Measurements from ENCODE around the gene SOS1.

The SOS1 gene

DNA sequence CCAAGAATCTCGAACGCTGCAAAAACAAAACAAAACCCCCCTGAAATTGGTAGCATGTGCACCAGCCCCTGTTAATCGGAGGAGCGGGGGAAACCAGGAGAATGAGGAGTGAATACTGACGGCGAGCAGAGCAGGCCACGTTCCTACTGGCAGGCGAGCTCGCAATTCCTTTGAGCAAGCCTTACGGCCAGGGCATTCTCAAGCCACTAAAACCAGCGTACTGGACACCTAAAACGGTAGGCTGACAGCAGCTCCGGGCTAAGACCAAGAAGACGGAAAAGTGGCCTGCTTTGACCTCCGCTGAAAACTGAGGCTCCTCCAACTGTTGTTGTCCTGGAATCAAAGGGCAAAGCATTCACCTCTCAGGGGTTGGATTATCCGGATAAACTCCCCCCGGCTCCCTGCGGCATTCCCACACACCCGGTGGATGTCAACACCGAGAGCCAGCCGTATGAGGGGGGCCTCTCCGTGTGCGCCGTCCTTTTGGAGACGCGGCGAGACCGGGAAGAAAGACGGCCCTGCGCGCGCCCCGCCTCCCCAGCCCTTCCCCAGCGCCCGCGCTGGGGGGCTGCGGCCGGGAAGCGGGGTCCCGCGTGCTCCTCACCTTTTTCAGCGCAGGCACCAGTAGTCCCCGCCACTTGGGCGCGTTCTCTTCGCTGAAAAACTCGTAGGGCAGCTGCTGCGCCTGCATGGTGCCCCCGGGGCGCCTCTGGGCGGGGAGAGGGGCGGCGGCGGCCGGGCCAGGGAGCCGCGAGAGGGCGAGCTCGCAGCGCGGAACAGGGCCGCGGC, 925 bp downstream of the SOS1 start:
- Histone ChIP-seq H3K27ac (ENCODE audit: low read depth, low read length) (peak overlapping the region; percentile 49), H3K9me3 (ENCODE audit: control insufficient read depth, insufficient read depth, low read length) (no peaks in the 10 kb centered on the region), H3K9me2 (replicated peaks; ENCODE audit: control insufficient read depth, low read length) (no peaks in the 10 kb centered on the region), H3K36me3 (ENCODE audit: control insufficient read depth, low read length) (peaks cover 41% of the 10 kb centered on the region), H3K27me3 (ENCODE audit: control insufficient read depth, low read length) (no peaks in the 10 kb centered on the region), H3K4me2 (ENCODE audit: low read length) (peak overlapping the region; percentile 74), H3K4me3 (ENCODE audit: low read length) (peak overlapping the region; percentile 85), H4K20me1 (ENCODE audit: control insufficient read depth, insufficient read depth, low read depth, low read length) (peaks cover 10% of the 10 kb centered on the region; the same call in 1 of the 2 replicates), H3K4me1 (ENCODE audit: control insufficient read depth, low read length) (peaks cover 55% of the 10 kb centered on the region), H3F3A (ENCODE audit: control insufficient read depth, insufficient read depth) (peaks cover 7% of the 10 kb centered on the region), H3K79me2 (ENCODE audit: control insufficient read depth, low read length) (peaks cover 75% of the 10 kb centered on the region)
- TF ChIP-seq, protein P1, sequence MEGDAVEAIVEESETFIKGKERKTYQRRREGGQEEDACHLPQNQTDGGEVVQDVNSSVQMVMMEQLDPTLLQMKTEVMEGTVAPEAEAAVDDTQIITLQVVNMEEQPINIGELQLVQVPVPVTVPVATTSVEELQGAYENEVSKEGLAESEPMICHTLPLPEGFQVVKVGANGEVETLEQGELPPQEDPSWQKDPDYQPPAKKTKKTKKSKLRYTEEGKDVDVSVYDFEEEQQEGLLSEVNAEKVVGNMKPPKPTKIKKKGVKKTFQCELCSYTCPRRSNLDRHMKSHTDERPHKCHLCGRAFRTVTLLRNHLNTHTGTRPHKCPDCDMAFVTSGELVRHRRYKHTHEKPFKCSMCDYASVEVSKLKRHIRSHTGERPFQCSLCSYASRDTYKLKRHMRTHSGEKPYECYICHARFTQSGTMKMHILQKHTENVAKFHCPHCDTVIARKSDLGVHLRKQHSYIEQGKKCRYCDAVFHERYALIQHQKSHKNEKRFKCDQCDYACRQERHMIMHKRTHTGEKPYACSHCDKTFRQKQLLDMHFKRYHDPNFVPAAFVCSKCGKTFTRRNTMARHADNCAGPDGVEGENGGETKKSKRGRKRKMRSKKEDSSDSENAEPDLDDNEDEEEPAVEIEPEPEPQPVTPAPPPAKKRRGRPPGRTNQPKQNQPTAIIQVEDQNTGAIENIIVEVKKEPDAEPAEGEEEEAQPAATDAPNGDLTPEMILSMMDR (IDR thresholded peaks at IDR 0.05; ENCODE audit: low read depth, low read length, poor library complexity, severe bottlenecking): peak; percentile 35
- TF ChIP-seq EZH2phosphoT487 (IDR thresholded peaks at IDR 0.05; ENCODE audit: borderline replicate concordance, low read length): no peak

DNA sequence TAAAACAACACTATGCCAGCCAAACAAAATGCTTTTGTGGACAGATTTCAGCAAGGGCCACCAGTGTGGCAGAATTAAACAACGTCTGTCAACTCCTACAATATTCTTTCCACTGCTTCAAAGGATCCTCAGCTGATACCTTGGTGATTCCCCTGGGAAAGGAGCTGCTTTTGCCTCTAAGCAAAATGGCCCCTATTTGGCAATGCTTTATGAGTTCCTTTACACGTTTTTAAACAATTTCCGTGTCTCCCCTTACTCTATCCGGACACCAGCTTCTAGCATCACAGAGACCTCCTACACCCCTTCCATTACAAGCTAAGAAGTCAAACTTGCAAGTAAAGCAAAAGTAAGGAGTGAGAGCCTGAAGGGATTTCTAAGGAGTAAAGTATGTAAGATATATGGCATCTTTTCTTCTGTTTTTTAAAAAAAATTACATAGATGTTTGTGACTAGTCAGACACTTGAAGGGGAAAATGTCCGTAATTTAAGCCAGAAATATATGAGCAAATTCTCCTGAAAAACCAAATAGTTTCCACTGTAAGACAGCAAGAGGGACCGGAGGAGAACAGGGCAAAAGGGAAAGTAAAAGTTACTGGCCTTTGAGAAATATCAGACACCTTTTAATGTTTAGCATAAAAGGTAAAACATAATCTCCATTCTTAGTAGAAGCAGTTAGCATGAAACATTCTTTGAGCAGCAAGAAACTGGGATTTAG, 1.9 kb downstream of the SOS1 start:
- H3F3A ChIP-seq (ENCODE audit: control insufficient read depth, insufficient read depth): peaks cover 7% of the 10 kb centered on the region
- H4K20me1 ChIP-seq (ENCODE audit: control insufficient read depth, insufficient read depth, low read depth, low read length): peaks cover 10% of the 10 kb centered on the region; the same call in 1 of the 2 replicates
- H3K27ac ChIP-seq (ENCODE audit: low read depth, low read length): peak overlapping the region; percentile 49
- H3K4me1 ChIP-seq (ENCODE audit: control insufficient read depth, low read length): peaks cover 54% of the 10 kb centered on the region
- H3K4me2 ChIP-seq (ENCODE audit: low read length): peak overlapping the region; percentile 74
- TF ChIP-seq, protein P1 (IDR thresholded peaks at IDR 0.05; ENCODE audit: low read depth, low read length, poor library complexity, severe bottlenecking): no peak
- TF ChIP-seq EZH2phosphoT487 (IDR thresholded peaks at IDR 0.05; ENCODE audit: borderline replicate concordance, low read length): no peak
- peak overlapping the region; percentile 85 for H3K4me3 ChIP-seq (ENCODE audit: low read length)
- H3K36me3 ChIP-seq (ENCODE audit: control insufficient read depth, low read length): peaks cover 41% of the 10 kb centered on the region
- H3K27me3 ChIP-seq (ENCODE audit: control insufficient read depth, low read length): no peaks in the 10 kb centered on the region
- H3K9me3 ChIP-seq (ENCODE audit: control insufficient read depth, insufficient read depth, low read length): no peaks in the 10 kb centered on the region
- H3K9me2 ChIP-seq (replicated peaks; ENCODE audit: control insufficient read depth, low read length): no peaks in the 10 kb centered on the region
- H3K79me2 ChIP-seq (ENCODE audit: control insufficient read depth, low read length): peaks cover 84% of the 10 kb centered on the region

DNA sequence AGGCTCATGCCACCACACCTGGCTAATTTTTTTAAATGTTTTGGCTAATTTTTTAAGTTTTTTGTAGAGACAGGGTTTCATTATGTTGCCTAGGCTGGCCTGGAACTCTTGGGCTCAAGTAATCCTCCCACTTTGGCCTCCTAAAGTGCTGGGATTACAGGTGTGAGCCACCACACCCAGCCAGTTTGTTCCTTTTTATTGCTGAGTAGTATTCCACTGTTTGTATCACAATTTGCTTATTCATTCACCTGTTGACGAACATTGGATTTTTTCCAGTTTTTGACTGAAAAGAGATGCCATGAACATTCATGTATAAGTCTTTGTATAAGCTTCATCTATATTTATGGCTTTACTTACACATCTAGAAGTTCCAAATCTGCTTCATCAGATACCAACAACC, 5.3 kb downstream of the SOS1 start:
- Histone ChIP-seq H3K27me3 (ENCODE audit: control insufficient read depth, low read length) (no peaks in the 10 kb centered on the region), H3K27ac (ENCODE audit: low read depth, low read length) (no peak overlapping the region), H3K9me3 (ENCODE audit: control insufficient read depth, insufficient read depth, low read length) (no peaks in the 10 kb centered on the region), H3K4me2 (ENCODE audit: low read length) (no peak overlapping the region), H4K20me1 (ENCODE audit: control insufficient read depth, insufficient read depth, low read depth, low read length) (peaks cover 14% of the 10 kb centered on the region; the same call in 1 of the 2 replicates), H3K4me1 (ENCODE audit: control insufficient read depth, low read length) (peaks cover 55% of the 10 kb centered on the region), H3K36me3 (ENCODE audit: control insufficient read depth, low read length) (peaks cover 62% of the 10 kb centered on the region), H3K79me2 (ENCODE audit: control insufficient read depth, low read length) (peaks cover 97% of the 10 kb centered on the region), H3K9me2 (replicated peaks; ENCODE audit: control insufficient read depth, low read length) (no peaks in the 10 kb centered on the region), H3F3A (ENCODE audit: control insufficient read depth, insufficient read depth) (peaks cover 4% of the 10 kb centered on the region), H3K4me3 (ENCODE audit: low read length) (no peak overlapping the region)
- TF ChIP-seq EZH2phosphoT487 (IDR thresholded peaks at IDR 0.05; ENCODE audit: borderline replicate concordance, low read length): no peak
- TF ChIP-seq, protein P1 (IDR thresholded peaks at IDR 0.05; ENCODE audit: low read depth, low read length, poor library complexity, severe bottlenecking): no peak
